Neural crest cell (in vitro differentiated cells): ENCODE results near the gene MTA3. TPM values are rescaled to one million over a fixed set of nuclear protein-coding genes. Genes with fewer than 3 reads are reported as not detected.

Experiments
- DNase-seq: peaks from one replicate; pipeline ENCODE4 v3.0.0; 2021; ENCODE audit warnings: low read depth, mixed read lengths, low spot score
- H3K27ac Mint-ChIP-seq: one replicate; pipeline ENCODE4 v1.8.0; 2021; ENCODE audit warnings: mild to moderate bottlenecking, mixed read lengths; ENCODE audit not compliant: unreplicated experiment
- H3K27me3 Mint-ChIP-seq: 2 replicates; pipeline ENCODE4 v1.8.0; 2021; ENCODE audit warnings: low read depth, mild to moderate bottlenecking, mixed read lengths
- H3K36me3 Mint-ChIP-seq: 2 replicates; pipeline ENCODE4 v1.8.0; 2021; ENCODE audit warnings: low read depth, mild to moderate bottlenecking, mixed read lengths
- H3K4me1 Mint-ChIP-seq: 2 replicates; pipeline ENCODE4 v1.8.0; 2021; ENCODE audit warnings: mixed read lengths
- H3K4me3 Mint-ChIP-seq: one replicate; pipeline ENCODE4 v1.8.0; 2021; ENCODE audit warnings: mild to moderate bottlenecking, mixed read lengths
- H3K9me3 Mint-ChIP-seq: 2 replicates; pipeline ENCODE4 v1.8.0; 2021; ENCODE audit warnings: mixed read lengths
- CTCF ChIP-seq: fragments of 200-600 bp; sonication (generic); conservative IDR thresholded peaks from 2 replicates; pipeline ENCODE4 v1.5.0; 2021; ENCODE audit warnings: antibody characterized with exemption, mild to moderate bottlenecking
- total RNA-seq: library from RNA; stranded (reverse); gene quantifications from 2 replicates; pipeline ENCODE4 v1.2.1, GENCODE V29; 2021

Gene MTA3
- total RNA-seq, 1 donor from 2014 or later: 62.3 TPM

- H3K4me1 Mint-ChIP-seq: peaks cover 22% of the 10 kb centered on the region
- DNase-seq: no peak
- H3K9me3 Mint-ChIP-seq: no peaks in the 10 kb centered on the region
- H3K36me3 Mint-ChIP-seq: peaks cover 2% of the 10 kb centered on the region
- peak overlapping the region; percentile 91 for H3K4me3 Mint-ChIP-seq
- no peaks in the 10 kb centered on the region for H3K27me3 Mint-ChIP-seq
- no peak for TF ChIP-seq CTCF
- H3K27ac Mint-ChIP-seq: no peak overlapping the region
Observed at GRCh38 chr2:42567364-42567763, 1.1 kb upstream of the MTA3 start.

- peaks cover 2% of the 10 kb centered on the region for H3K36me3 Mint-ChIP-seq
- peak; percentile 36 for DNase-seq
- no peaks in the 10 kb centered on the region for H3K27me3 Mint-ChIP-seq
- no peaks in the 10 kb centered on the region for H3K9me3 Mint-ChIP-seq
- peaks cover 22% of the 10 kb centered on the region for H3K4me1 Mint-ChIP-seq
- peak overlapping the region; percentile 93 for H3K27ac Mint-ChIP-seq
- H3K4me3 Mint-ChIP-seq: peak overlapping the region; percentile 91
- no peak for TF ChIP-seq CTCF
Observed at GRCh38 chr2:42567806-42568400, 529 bp upstream of the MTA3 start.

- TF ChIP-seq CTCF: no peak
- Mint-ChIP-seq H3K4me1 (peaks cover 22% of the 10 kb centered on the region), H3K9me3 (no peaks in the 10 kb centered on the region), H3K27me3 (no peaks in the 10 kb centered on the region), H3K4me3 (peak overlapping the region; percentile 95), H3K27ac (peak overlapping the region; percentile 98), H3K36me3 (peaks cover 5% of the 10 kb centered on the region)
- DNase-seq: peak; percentile 3
Observed at GRCh38 chr2:42569116-42569711, 782 bp downstream of the MTA3 start.

- Mint-ChIP-seq H3K9me3 (no peaks in the 10 kb centered on the region), H3K27me3 (no peaks in the 10 kb centered on the region), H3K36me3 (peaks cover 5% of the 10 kb centered on the region), H3K4me3 (peak overlapping the region; percentile 95), H3K4me1 (peaks cover 22% of the 10 kb centered on the region), H3K27ac (no peak overlapping the region)
- no peak for DNase-seq
- TF ChIP-seq CTCF: no peak
Observed at GRCh38 chr2:42569883-42570282, 1.5 kb downstream of the MTA3 start.

GRCh38 chr2:42572297-42573081, 4.1 kb downstream of the MTA3 start:
- peaks cover 15% of the 10 kb centered on the region for H3K36me3 Mint-ChIP-seq
- peaks cover 22% of the 10 kb centered on the region for H3K4me1 Mint-ChIP-seq
- DNase-seq: no peak
- H3K4me3 Mint-ChIP-seq: peak overlapping the region; percentile 15
- H3K27ac Mint-ChIP-seq: no peak overlapping the region
- H3K27me3 Mint-ChIP-seq: no peaks in the 10 kb centered on the region
- H3K9me3 Mint-ChIP-seq: no peaks in the 10 kb centered on the region
- TF ChIP-seq CTCF: no peak
